Inferior parietal cortex (tissue), 1 donor: ENCODE data around the gene PRSS56.

ENCODE experiments used
- DNase-seq: peaks from one replicate; pipeline ENCODE4 v3.0.0-alpha.2; 2016; ENCODE audit errors: extremely low spot score

The PRSS56 gene

DNA sequence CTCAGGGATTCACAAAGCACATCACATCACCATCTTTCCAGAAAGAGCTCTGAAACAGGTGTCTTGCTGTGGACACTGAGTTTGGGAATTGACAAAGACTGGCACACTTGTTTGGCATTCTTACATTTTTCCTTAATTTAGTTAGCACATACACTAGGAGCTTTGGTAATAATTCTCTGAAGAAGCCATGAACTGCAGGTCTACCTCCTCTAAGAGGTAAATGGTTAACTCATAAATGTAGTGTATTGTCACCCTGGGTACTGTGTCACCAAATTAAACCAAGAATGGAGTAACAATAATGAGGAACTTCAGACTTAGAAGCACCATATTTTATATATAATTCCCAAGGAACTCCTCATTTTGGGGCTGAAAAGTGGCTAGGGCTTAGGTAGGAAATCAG is 52.9 kb downstream of the PRSS56 start:
- no peak for DNase-seq

DNA sequence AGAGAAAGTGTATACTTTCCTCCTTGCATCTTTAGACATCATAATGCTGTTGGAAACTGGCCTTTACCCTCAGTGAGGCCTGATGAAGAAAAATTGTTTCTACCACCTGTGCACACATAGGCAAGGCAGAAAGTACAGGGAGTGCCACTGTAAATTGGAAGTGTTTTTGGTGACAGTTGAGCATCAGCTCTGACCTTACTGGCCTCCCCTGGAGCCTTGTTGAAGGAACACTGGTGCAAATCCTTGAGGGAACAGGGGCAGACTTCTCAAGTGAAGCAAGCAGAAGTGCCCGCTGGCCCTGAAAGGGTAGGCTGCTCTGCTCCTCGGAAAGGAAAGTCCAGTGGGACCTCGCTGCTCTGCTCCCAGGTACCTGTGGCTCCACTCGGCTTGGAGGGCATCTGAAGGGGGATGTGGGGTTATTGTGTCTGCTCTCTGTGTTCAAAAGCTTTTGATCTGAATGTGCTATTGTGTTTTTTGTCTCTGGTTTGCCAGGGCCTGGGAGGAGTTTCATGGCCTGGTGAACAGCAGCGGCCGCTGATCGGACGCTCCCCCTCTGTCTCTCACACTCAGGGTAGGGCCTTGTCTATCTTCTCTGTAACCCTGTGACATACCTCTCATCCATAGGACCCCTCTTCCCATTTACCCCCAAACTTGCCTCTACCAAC is 53.7 kb downstream of the PRSS56 start:
- DNase-seq = no peak

DNA sequence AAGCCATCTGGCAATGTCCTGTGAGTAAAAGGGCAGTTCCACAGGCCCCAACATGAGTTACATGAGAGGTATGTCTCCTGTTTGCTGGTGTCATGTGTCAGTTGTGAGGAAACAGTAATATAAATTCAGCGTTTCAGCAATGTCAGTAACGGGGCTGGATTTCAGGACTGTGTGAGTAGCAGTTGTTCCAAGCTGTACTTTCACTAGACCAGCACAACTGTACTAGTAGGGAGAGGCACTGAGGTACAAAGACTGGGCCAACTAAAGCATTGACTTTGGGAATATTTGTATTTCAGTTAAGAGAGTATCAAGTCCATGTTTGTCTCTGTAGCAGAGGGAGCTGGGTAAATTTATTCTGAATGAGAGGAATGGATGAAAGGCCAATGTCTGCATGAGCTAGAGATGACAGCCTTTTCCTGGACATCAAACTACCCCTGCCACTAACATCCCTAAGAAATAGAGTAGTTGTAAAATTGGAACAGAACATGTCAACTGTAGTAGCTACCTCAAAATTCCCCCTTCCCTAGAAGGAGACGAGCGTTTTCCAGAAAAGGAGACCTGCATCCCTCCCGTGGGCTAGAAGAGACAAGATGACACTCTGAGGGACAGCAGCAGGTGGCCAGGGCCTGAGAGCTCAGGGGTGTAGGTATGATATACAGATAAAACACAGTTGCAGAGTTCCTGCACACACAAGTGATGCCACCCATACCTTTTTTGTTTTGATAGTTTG is 54.7 kb downstream of the PRSS56 start:
- DNase-seq = no peak
